H1 (cell line): ENCODE results near the gene TKTL2. TPM values are rescaled to one million over a fixed set of nuclear protein-coding genes. Genes with fewer than 3 reads are reported as not detected.

Experiments used
- CTCF ChIA-PET: fragments of 300-600 bp; sonication (Branson Sonifier 250); formaldehyde crosslinking; loops from one replicate; lab custom pipeline; 2021; ENCODE audit not compliant: partially characterized antibody; lab: Charles Lee
- POLR2A ChIA-PET: fragments of 300-600 bp; sonication (Branson Sonifier 250); formaldehyde crosslinking; loops from one replicate; lab custom pipeline; 2021; ENCODE audit warnings: inconsistent platforms; ENCODE audit not compliant: partially characterized antibody; lab: Charles Lee
- DNase-seq, 2 experiments: peaks; one replicate each; pipeline versions ENCODE4 v3.0.0 to v3.0.0-alpha.2; 2010 to 2022; ENCODE audit warnings: low spot score in 2 of 2, low read depth in 1 of 2, mixed read lengths in 1 of 2
- FAIRE-seq: peaks from 2 replicates; lab custom pipeline; 2011; peaks lifted over from hg19 to GRCh38; lab: Jason Lieb, UNC
- H2AFZ ChIP-seq: 2 replicates; pipeline ENCODE4 v1.8.1; 2012; ENCODE audit warnings: low read length, inconsistent platforms
- H2AK5ac ChIP-seq: 2 replicates; pipeline ENCODE4 v1.6.1; 2013; ENCODE audit warnings: low read depth, low read length
- H2BK120ac ChIP-seq: replicated peaks from 2 replicates; pipeline ENCODE3; 2013; ENCODE audit warnings: low read depth, low read length, inconsistent platforms
- H2BK12ac ChIP-seq: 2 replicates; pipeline ENCODE4 v1.6.1; 2013; ENCODE audit warnings: low read depth, low read length
- H2BK15ac ChIP-seq: 2 replicates; pipeline ENCODE4 v1.6.1; 2013; ENCODE audit warnings: low read length
- H2BK20ac ChIP-seq: 2 replicates; pipeline ENCODE4 v1.6.1; 2013; ENCODE audit warnings: low read length
- H2BK5ac ChIP-seq: 2 replicates; pipeline ENCODE4 v1.6.1; 2013; ENCODE audit warnings: low read depth, low read length
- H3K14ac ChIP-seq: 2 replicates; pipeline ENCODE4 v1.6.1; 2013; ENCODE audit warnings: inconsistent platforms; ENCODE audit not compliant: insufficient read length
- H3K18ac ChIP-seq: 2 replicates; pipeline ENCODE4 v1.6.1; 2013; ENCODE audit warnings: low read length; ENCODE audit errors: extremely low read depth
- H3K23ac ChIP-seq: 2 replicates; pipeline ENCODE4 v1.6.1; 2013; ENCODE audit warnings: inconsistent platforms; ENCODE audit not compliant: insufficient read length
- H3K23me2 ChIP-seq: 2 replicates; pipeline ENCODE4 v1.6.1; 2013; ENCODE audit warnings: low read depth, low read length
- H3K27ac ChIP-seq: 2 replicates; pipeline ENCODE4 v1.6.1; 2011; ENCODE audit warnings: low read depth, low read length, inconsistent platforms
- H3K27me3 ChIP-seq, 4 experiments: replicated peaks in 1 of 4; 1 replicate in 1 of 4; 2 replicates in 3 of 4; pipeline versions ENCODE4 v1.6.1 to v1.8.1; 2011 to 2013; ENCODE audit warnings: low read length in 3 of 4, mild to moderate bottlenecking in 3 of 4, inconsistent platforms in 2 of 4, mixed read lengths in 2 of 4, moderate library complexity in 1 of 4; ENCODE audit not compliant: control insufficient read depth in 3 of 4, insufficient read depth in 3 of 4; ENCODE audit errors: extremely low read depth in 1 of 4
- H3K36me3 ChIP-seq, 4 experiments: 2 replicates each; pipeline versions ENCODE4 v1.6.1 to v1.8.1; 2011 to 2013; ENCODE audit warnings: mild to moderate bottlenecking in 4 of 4, low read length in 3 of 4, moderate library complexity in 2 of 4, control low read depth in 1 of 4, inconsistent platforms in 1 of 4; ENCODE audit not compliant: insufficient read depth in 4 of 4, control insufficient read depth in 2 of 4
- H3K4ac ChIP-seq: replicated peaks from 2 replicates; pipeline ENCODE3; 2013; ENCODE audit warnings: low read length, low read depth, mixed read lengths, inconsistent platforms; ENCODE audit not compliant: insufficient read length
- H3K4me1 ChIP-seq, 4 experiments: replicated peaks in 1 of 4; 1 replicate in 1 of 4; 2 replicates in 3 of 4; pipeline versions ENCODE4 v1.6.1 to v1.8.1; 2011 to 2013; ENCODE audit warnings: low read length in 3 of 4, inconsistent platforms in 2 of 4, mixed read lengths in 1 of 4; ENCODE audit not compliant: insufficient read depth in 4 of 4, control insufficient read depth in 3 of 4
- H3K4me2 ChIP-seq, 2 experiments: 2 replicates each; pipeline versions ENCODE4 v1.6.1 to v1.8.1; 2011 to 2013; ENCODE audit warnings: low read depth in 2 of 2, low read length in 2 of 2, control low read depth in 1 of 2, inconsistent platforms in 1 of 2, mild to moderate bottlenecking in 1 of 2; ENCODE audit not compliant: insufficient read depth in 1 of 2
- H3K4me3 ChIP-seq, 4 experiments: fragments of 200-600, 300-600 bp in 1 of 4; sonication (generic), shearing (Covaris generic), sonication (Bioruptor Twin) in 1 of 4; 2 replicates each; pipeline versions ENCODE4 v1.5.1 to v1.8.1; 2011 to 2016; ENCODE audit warnings: low read length in 4 of 4, low read depth in 3 of 4, control low read depth in 2 of 4, inconsistent platforms in 2 of 4, mild to moderate bottlenecking in 2 of 4, mixed read lengths in 1 of 4, moderate library complexity in 1 of 4; ENCODE audit not compliant: insufficient read depth in 2 of 4; ENCODE audit errors: extremely low read depth in 1 of 4
- H3K56ac ChIP-seq: replicated peaks from 2 replicates; pipeline ENCODE3; 2013; ENCODE audit warnings: low read depth, mild to moderate bottlenecking, mixed read lengths, low read length, inconsistent platforms; ENCODE audit not compliant: insufficient read length
- H3K79me1 ChIP-seq: 2 replicates; pipeline ENCODE4 v1.6.1; 2013; ENCODE audit warnings: low read depth, low read length, control low read depth
- H3K79me2 ChIP-seq, 2 experiments: 2 replicates each; pipeline versions ENCODE4 v1.6.1 to v1.8.1; 2012 to 2013; ENCODE audit warnings: low read length in 2 of 2, mild to moderate bottlenecking in 2 of 2, inconsistent platforms in 1 of 2; ENCODE audit not compliant: insufficient read depth in 2 of 2, control insufficient read depth in 1 of 2
- H3K9ac ChIP-seq, 4 experiments: replicated peaks in 1 of 4; 1 replicate in 1 of 4; 2 replicates in 3 of 4; pipeline versions ENCODE4 v1.6.1 to v1.8.1; 2011 to 2013; ENCODE audit warnings: low read depth in 3 of 4, low read length in 3 of 4, control low read depth in 2 of 4, mild to moderate bottlenecking in 2 of 4, moderate library complexity in 2 of 4, inconsistent platforms in 1 of 4; ENCODE audit errors: extremely low read depth in 1 of 4
- H3K9me3 ChIP-seq, 2 experiments: 2 replicates each; pipeline versions ENCODE4 v1.6.1 to v1.8.1; 2012 to 2013; ENCODE audit warnings: mild to moderate bottlenecking in 2 of 2, moderate library complexity in 2 of 2, control low read depth in 1 of 2, inconsistent platforms in 1 of 2, low read depth in 1 of 2, low read length in 1 of 2, mixed read lengths in 1 of 2; ENCODE audit not compliant: insufficient read depth in 2 of 2
- H4K20me1 ChIP-seq, 2 experiments: replicated peaks in 1 of 2; 2 replicates each; pipeline versions ENCODE3 to v1.8.1; 2011 to 2013; ENCODE audit warnings: inconsistent platforms in 2 of 2, low read length in 2 of 2, mild to moderate bottlenecking in 1 of 2; ENCODE audit not compliant: insufficient read depth in 2 of 2, control insufficient read depth in 1 of 2
- H4K5ac ChIP-seq: 2 replicates; pipeline ENCODE4 v1.6.1; 2013; ENCODE audit warnings: low read length, low read depth, mixed read lengths, inconsistent platforms; ENCODE audit not compliant: insufficient read length
- H4K8ac ChIP-seq: 2 replicates; pipeline ENCODE4 v1.8.0; 2013; ENCODE audit warnings: mild to moderate bottlenecking, moderate library complexity, low read length, inconsistent platforms; ENCODE audit not compliant: insufficient read depth; ENCODE audit errors: extremely low read depth
- H4K91ac ChIP-seq: replicated peaks from 2 replicates; pipeline ENCODE3; 2013; ENCODE audit warnings: low read length, mixed read lengths, inconsistent platforms; ENCODE audit not compliant: insufficient read length
- BCL11A ChIP-seq, 2 experiments: IDR thresholded peaks; one replicate each; pipeline ENCODE4 v1.6.1; 2011; ENCODE audit warnings: low read depth in 2 of 2, low read length in 2 of 2, mild to moderate bottlenecking in 2 of 2
- HDAC2 ChIP-seq, 2 experiments: fragments of 300-600 bp in 1 of 2; sonication (generic) in 1 of 2; IDR thresholded peaks; 2 replicates each; pipeline ENCODE4 v1.6.1; 2011 to 2012; ENCODE audit warnings: low read depth in 2 of 2, low read length in 2 of 2, mild to moderate bottlenecking in 2 of 2, moderate library complexity in 2 of 2, borderline replicate concordance in 1 of 2, inconsistent platforms in 1 of 2
- HDAC6 ChIP-seq: IDR thresholded peaks from one replicate; pipeline ENCODE4 v1.7.1; 2012; ENCODE audit warnings: low read depth, mild to moderate bottlenecking, inconsistent platforms, low read length, moderate library complexity
- NRF1 ChIP-seq: IDR thresholded peaks from 2 replicates; pipeline ENCODE4 v1.6.1; 2011; ENCODE audit warnings: mild to moderate bottlenecking, low read depth, low read length, improper control_type of control experiment
- PHF8 ChIP-seq: fragments of 200-600 bp; sonication (generic); conservative IDR thresholded peaks from 2 replicates; pipeline ENCODE4 v1.7.1; 2012; ENCODE audit warnings: low read depth, mild to moderate bottlenecking, inconsistent platforms, low read length, moderate library complexity
- POU5F1 ChIP-seq: IDR thresholded peaks from 2 replicates; pipeline ENCODE4 v1.6.1; 2011; ENCODE audit warnings: low read depth, mild to moderate bottlenecking, low read length, moderate library complexity
- RBBP5 ChIP-seq: IDR thresholded peaks from 2 replicates; pipeline ENCODE4 v1.7.1; 2012; ENCODE audit warnings: low read depth, mild to moderate bottlenecking, inconsistent platforms, low read length, moderate library complexity, borderline replicate concordance
- SIRT6 ChIP-seq: IDR thresholded peaks from one replicate; pipeline ENCODE4 v1.7.1; 2012; ENCODE audit warnings: low read length, inconsistent platforms
- USF2 ChIP-seq: IDR thresholded peaks from 2 replicates; pipeline ENCODE4 v1.6.1; 2011; ENCODE audit warnings: low read length, improper control_type of control experiment
- WGBS, 2 experiments: shearing (Covaris generic) in 1 of 2; methylation state at CpG; one replicate each; pipeline versions ENCODE4 v1.1.6 to v1.1.7; 2013 to 2015; ENCODE audit warnings: low lambda C conversion rate in 2 of 2, mixed read lengths in 2 of 2, inconsistent platforms in 1 of 2, low coverage in 1 of 2, missing lambda C conversion rate in 1 of 2; ENCODE audit not compliant: insufficient replicate concordance in 2 of 2, insufficient coverage in 1 of 2, insufficient read length in 1 of 2; ENCODE audit errors: extremely low coverage in 1 of 2, missing lambda C conversion rate in 1 of 2; 5-methylcytosine and 5-hydroxymethylcytosine counted together
- polyA plus RNA-seq, 7 experiments: library from polyadenylated mRNA; depleted of rRNA in 3 of 7; stranded (reverse) in 5 of 7; unstranded in 2 of 7; fragments of >200 nt in 5 of 7; fragments of 200-250 nt in 2 of 7; gene quantifications; 1 replicate in 5 of 7; 2 replicates in 1 of 7; 4 replicates in 1 of 7; pipeline versions ENCODE4 v1.2.1 to v1.2.3, GENCODE V29; 2011 to 2013; ENCODE audit warnings: missing spikeins in 2 of 7, mixed read lengths in 2 of 7
- total RNA-seq: library from RNA; stranded (reverse); fragmentation: NEBNext Ultra II Directional; extraction: Animal tissue kit (Norgen Biotek cat#: 25700); gene quantifications from 2 replicates; pipeline ENCODE4 v1.2.1, GENCODE V29; 2021

TKTL2 gene
- total and polyA plus RNA-seq, 2 of the 8 experiments (the other 6 are each of a cell fraction or from before 2014, with no cell fraction given): not detected

GRCh38 chr4:163494360-163495241 is 21.0 kb upstream of the TKTL2 start, which contains the start of gene TMA16:
Gene TMA16 (plus strand): TSS chr4:163494690. CDS start chr4:163494802, 112 bp downstream.
- Histone ChIP-seq H3K79me1 (no peaks in the 10 kb centered on the region), H2BK5ac (peak within 1 kb of the TSS; percentile 89), H4K8ac (peak within 1 kb of the TSS; percentile 100), H3K23ac (no peak within 1 kb of the TSS), H2BK12ac (peak within 1 kb of the TSS; percentile 80; the same call in 1 of the 2 replicates), H4K5ac (peak within 1 kb of the TSS; percentile 88), H4K91ac (peak within 1 kb of the TSS; percentile 89), H2BK20ac (no peak within 1 kb of the TSS), H3K4me3 (peak within 1 kb of the TSS; percentile 86 to 97 (median 89)), H3K36me3 (peaks cover 0 to 4% (median 2%) of the 10 kb centered on the region in 4 experiments; a peak in 1 of 8 replicates), H3K18ac (peak within 1 kb of the TSS; percentile 62), H3K4me2 (peak within 1 kb of the TSS; percentile 77 to 83), H3K27ac (peak within 1 kb of the TSS; percentile 93), H3K56ac (peak within 1 kb of the TSS; percentile 71), H2BK15ac (no peak within 1 kb of the TSS), H2AK5ac (no peak within 1 kb of the TSS; the same call in 1 of the 2 replicates), H3K23me2 (no peaks in the 10 kb centered on the region), H2AFZ (peak within 1 kb of the TSS; percentile 78), H3K9ac (peak within 1 kb of the TSS; percentile 88 to 98 (median 94)), H3K79me2 (peaks cover 25 to 49% of the 10 kb centered on the region in 2 experiments), H3K27me3 (no peaks in the 10 kb centered on the region), H3K4me1 (0 out of 7 replicates have a peak, but pooled peaks cover 0 to 3% (median 0%) of the 10 kb centered on the region in 4 experiments), H3K4ac (peak within 1 kb of the TSS; percentile 50), H2BK120ac (no peak within 1 kb of the TSS), H3K14ac (no peak within 1 kb of the TSS), H3K9me3 (no peaks in the 10 kb centered on the region), H4K20me1 (no peaks in the 10 kb centered on the region)
- ChIA-PET POLR2A (interaction anchor here (0.6 to 3.6 kb wide), 32 partner anchors 9 to 1274 kb away, joined by 3 to 38 read pairs (median 4); partner anchors contain the start of genes NPY1R and TKTL2), CTCF (interaction anchor here (0.8 to 3.4 kb wide), 7 partner anchors 9 to 54 kb away, joined by 3 to 20 read pairs (median 9); no protein-coding TSS in a partner anchor)
- DNase-seq (peak; percentile 77 to 87), FAIRE-seq (peak; percentile 85)
- 3% methylated on average over 57 of the region's 64 CpGs; no CpG with 5 or more reads in 1 of the 2 experiments for WGBS, 2 experiments
- TF ChIP-seq RBBP5 (peak; percentile 63; the same call in 1 of the 2 replicates), HDAC6 (no peak), POU5F1 (no peak), PHF8 (peak; percentile 95), NRF1 (no peak), USF2 (peak; percentile 43; the same call in 1 of the 2 replicates), SIRT6 (no peak), HDAC2 (IDR thresholded peaks at IDR 0.05; ENCODE audit: borderline replicate concordance in 1 of 2, low read depth in 2 of 2, low read length in 2 of 2) (peak; percentile 31 to 60; a peak in 1 of 4 replicates), BCL11A (IDR thresholded peaks at IDR 0.05; ENCODE audit: low read depth in 2 of 2, low read length in 2 of 2) (no peak)
